T-helper 1 cell treated with Interleukin-12 subunit alpha and Interleukin-12 subunit beta and Interleukin-4 antibody, amounts not matched to agents 30 μg/mL and 1 μg/mL, for 36 hours (primary cell): ENCODE results near the gene LHX1.
A peak's percentile ranks its signal among the peaks of the same experiment; 100 is the strongest.

ENCODE experiments used
- H3K27ac Mint-ChIP-seq: one replicate; pipeline ENCODE4 v1.8.0; 2021; ENCODE audit warnings: mild to moderate bottlenecking, mixed read lengths
- H3K27me3 Mint-ChIP-seq: one replicate; pipeline ENCODE4 v1.8.0; 2021; ENCODE audit warnings: low read depth, mixed read lengths
- H3K36me3 Mint-ChIP-seq: one replicate; pipeline ENCODE4 v1.8.0; 2021; ENCODE audit warnings: low read depth, mixed read lengths
- H3K4me1 Mint-ChIP-seq: one replicate; pipeline ENCODE4 v1.8.0; 2021; ENCODE audit warnings: low read depth, mixed read lengths
- H3K4me3 Mint-ChIP-seq: one replicate; pipeline ENCODE4 v1.8.0; 2021; ENCODE audit warnings: mild to moderate bottlenecking, moderate library complexity, mixed read lengths
- H3K9me3 Mint-ChIP-seq: one replicate; pipeline ENCODE4 v1.8.0; 2021; ENCODE audit warnings: mixed read lengths

Gene LHX1

GRCh38 chr17:36931697-36932382, 5.4 kb upstream of the LHX1 start:
- peaks cover 23% of the 10 kb centered on the region for H3K4me1 Mint-ChIP-seq
- H3K9me3 Mint-ChIP-seq, result no peaks in the 10 kb centered on the region
- no peak overlapping the region for H3K27ac Mint-ChIP-seq
- H3K27me3 Mint-ChIP-seq, result peaks cover 95% of the 10 kb centered on the region
- peak overlapping the region; percentile 57 for H3K4me3 Mint-ChIP-seq
- H3K36me3 Mint-ChIP-seq, result peaks cover 7% of the 10 kb centered on the region

- H3K4me3 Mint-ChIP-seq, result peak overlapping the region; percentile 57
- peaks cover 26% of the 10 kb centered on the region for H3K4me1 Mint-ChIP-seq
- H3K36me3 Mint-ChIP-seq, result peaks cover 7% of the 10 kb centered on the region
- H3K9me3 Mint-ChIP-seq, result no peaks in the 10 kb centered on the region
- H3K27ac Mint-ChIP-seq, result no peak overlapping the region
- H3K27me3 Mint-ChIP-seq, result peaks cover 97% of the 10 kb centered on the region
Observed at GRCh38 chr17:36932383-36932693, 4.9 kb upstream of the LHX1 start.

- Mint-ChIP-seq H3K4me1 (peaks cover 28% of the 10 kb centered on the region), H3K4me3 (no peak overlapping the region), H3K36me3 (peaks cover 7% of the 10 kb centered on the region), H3K27me3 (peaks cover 97% of the 10 kb centered on the region), H3K9me3 (no peaks in the 10 kb centered on the region), H3K27ac (peak overlapping the region; percentile 64)
Observed at GRCh38 chr17:36932694-36933511, 4.4 kb upstream of the LHX1 start.

GRCh38 chr17:36933512-36934143, 3.6 kb upstream of the LHX1 start:
- Mint-ChIP-seq H3K27ac (peak overlapping the region; percentile 8), H3K9me3 (no peaks in the 10 kb centered on the region), H3K4me3 (peak overlapping the region; percentile 25), H3K27me3 (peaks cover 97% of the 10 kb centered on the region), H3K36me3 (peaks cover 7% of the 10 kb centered on the region), H3K4me1 (peaks cover 32% of the 10 kb centered on the region)

GRCh38 chr17:36934144-36934691, 3.1 kb upstream of the LHX1 start:
- no peak overlapping the region for H3K27ac Mint-ChIP-seq
- H3K4me3 Mint-ChIP-seq, result peak overlapping the region; percentile 25
- no peaks in the 10 kb centered on the region for H3K9me3 Mint-ChIP-seq
- peaks cover 97% of the 10 kb centered on the region for H3K27me3 Mint-ChIP-seq
- H3K4me1 Mint-ChIP-seq, result peaks cover 35% of the 10 kb centered on the region
- H3K36me3 Mint-ChIP-seq, result peaks cover 10% of the 10 kb centered on the region

GRCh38 chr17:36934692-36935630, 2.3 kb upstream of the LHX1 start:
- H3K4me3 Mint-ChIP-seq, result peak overlapping the region; percentile 25
- no peaks in the 10 kb centered on the region for H3K9me3 Mint-ChIP-seq
- H3K36me3 Mint-ChIP-seq, result peaks cover 10% of the 10 kb centered on the region
- peak overlapping the region; percentile 62 for H3K27ac Mint-ChIP-seq
- peaks cover 35% of the 10 kb centered on the region for H3K4me1 Mint-ChIP-seq
- H3K27me3 Mint-ChIP-seq, result peaks cover 96% of the 10 kb centered on the region

- no peak overlapping the region for H3K4me3 Mint-ChIP-seq
- peaks cover 35% of the 10 kb centered on the region for H3K4me1 Mint-ChIP-seq
- H3K9me3 Mint-ChIP-seq, result no peaks in the 10 kb centered on the region
- peaks cover 96% of the 10 kb centered on the region for H3K27me3 Mint-ChIP-seq
- peak overlapping the region; percentile 77 for H3K27ac Mint-ChIP-seq
- H3K36me3 Mint-ChIP-seq, result peaks cover 10% of the 10 kb centered on the region
Observed at GRCh38 chr17:36935671-36936454, 1.4 kb upstream of the LHX1 start.

GRCh38 chr17:36936455-36937000, 747 bp upstream of the LHX1 start:
- peak overlapping the region; percentile 77 for H3K27ac Mint-ChIP-seq
- no peak overlapping the region for H3K4me3 Mint-ChIP-seq

GRCh38 chr17:36937959-36938565, 787 bp downstream of the LHX1 start:
- Mint-ChIP-seq H3K4me3 (peak overlapping the region; percentile 75), H3K9me3 (no peaks in the 10 kb centered on the region), H3K27ac (peak overlapping the region; percentile 83), H3K4me1 (peaks cover 33% of the 10 kb centered on the region), H3K36me3 (peaks cover 8% of the 10 kb centered on the region), H3K27me3 (peaks cover 85% of the 10 kb centered on the region)

More at GRCh38 chr17:36936455-36937000, 747 bp upstream of the LHX1 start:
- Mint-ChIP-seq H3K27me3 (peaks cover 96% of the 10 kb centered on the region), H3K36me3 (peaks cover 9% of the 10 kb centered on the region), H3K4me1 (peaks cover 37% of the 10 kb centered on the region), H3K9me3 (no peaks in the 10 kb centered on the region)

- Mint-ChIP-seq H3K27ac (peak overlapping the region; percentile 72), H3K4me1 (peaks cover 32% of the 10 kb centered on the region), H3K4me3 (no peak overlapping the region), H3K36me3 (peaks cover 8% of the 10 kb centered on the region), H3K9me3 (no peaks in the 10 kb centered on the region), H3K27me3 (peaks cover 85% of the 10 kb centered on the region)
Observed at GRCh38 chr17:36938566-36939051, 1.3 kb downstream of the LHX1 start.

GRCh38 chr17:36939052-36939801, 2.0 kb downstream of the LHX1 start:
- peak overlapping the region; percentile 81 for H3K27ac Mint-ChIP-seq
- H3K27me3 Mint-ChIP-seq, result peaks cover 84% of the 10 kb centered on the region
- H3K36me3 Mint-ChIP-seq, result peaks cover 8% of the 10 kb centered on the region
- H3K9me3 Mint-ChIP-seq, result no peaks in the 10 kb centered on the region
- peaks cover 28% of the 10 kb centered on the region for H3K4me1 Mint-ChIP-seq
- H3K4me3 Mint-ChIP-seq, result no peak overlapping the region

GRCh38 chr17:36939802-36940312, 2.6 kb downstream of the LHX1 start:
- H3K9me3 Mint-ChIP-seq, result no peaks in the 10 kb centered on the region
- no peak overlapping the region for H3K4me3 Mint-ChIP-seq
- peaks cover 8% of the 10 kb centered on the region for H3K36me3 Mint-ChIP-seq
- H3K27me3 Mint-ChIP-seq, result peaks cover 87% of the 10 kb centered on the region
- peaks cover 28% of the 10 kb centered on the region for H3K4me1 Mint-ChIP-seq
- H3K27ac Mint-ChIP-seq, result peak overlapping the region; percentile 81
